GM18861 (cell line): Measurements from ENCODE around the gene SARNP.
"Not testable (repeated sequence)": the region's sequence is repeated elsewhere in the genome, so short reads cannot be mapped to it uniquely, and the experiment has no call there.

Experiments
- ATAC-seq: cut with Tn5 transposase; IDR thresholded peaks from one replicate; pipeline ENCODE4 v1.9.1; 2021; ENCODE audit not compliant: unreplicated experiment

Gene SARNP, protein sequence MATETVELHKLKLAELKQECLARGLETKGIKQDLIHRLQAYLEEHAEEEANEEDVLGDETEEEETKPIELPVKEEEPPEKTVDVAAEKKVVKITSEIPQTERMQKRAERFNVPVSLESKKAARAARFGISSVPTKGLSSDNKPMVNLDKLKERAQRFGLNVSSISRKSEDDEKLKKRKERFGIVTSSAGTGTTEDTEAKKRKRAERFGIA

DNA sequence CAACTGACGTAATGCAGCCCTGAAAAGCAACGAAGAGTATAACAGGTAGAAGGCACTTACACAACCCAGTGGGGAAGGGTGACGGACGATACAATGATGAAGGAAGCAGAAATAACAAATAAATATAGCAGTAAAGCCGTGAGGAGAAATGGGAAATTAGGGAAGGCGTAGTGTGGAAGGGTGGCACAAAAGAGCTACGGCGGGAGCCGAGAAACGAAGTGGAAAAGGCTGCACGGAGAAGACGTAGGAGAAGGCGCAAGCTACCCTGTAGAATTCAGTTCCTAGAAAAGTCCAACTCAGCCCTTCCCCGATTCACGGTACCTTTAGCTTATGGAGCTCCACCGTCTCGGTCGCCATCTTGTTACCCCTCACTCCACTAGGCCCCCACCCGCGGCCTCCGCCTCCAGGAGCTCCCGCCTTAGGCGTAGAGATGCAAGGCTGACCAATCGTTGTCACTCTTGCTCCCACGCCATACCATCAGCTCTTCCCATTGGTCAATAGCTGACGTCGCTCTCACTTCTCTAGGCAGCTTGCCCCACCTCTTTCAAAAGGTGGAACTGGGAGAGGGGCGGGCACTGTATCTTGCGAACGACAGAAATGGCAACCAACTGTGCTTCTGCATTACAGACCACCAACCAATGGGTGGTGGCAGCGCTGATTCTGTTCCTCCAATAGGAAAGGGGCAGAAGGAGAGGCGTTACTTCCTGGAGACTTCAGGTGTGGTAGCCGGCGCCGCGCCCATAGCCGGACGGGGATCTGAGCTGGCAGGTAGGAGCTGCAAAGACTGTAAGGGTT, at the start of gene SARNP, which contains the start of gene ORMDL2:
TSS of gene SARNP (minus strand) at position 380 of the 795 bp plus-strand sequence. CDS start at position 357, 23 bp downstream.
TSS of gene ORMDL2 (plus strand) at position 697 of the 795 bp plus-strand sequence. CDS start 959 bp downstream, outside the sequence.
- peak; percentile 95 for ATAC-seq

DNA sequence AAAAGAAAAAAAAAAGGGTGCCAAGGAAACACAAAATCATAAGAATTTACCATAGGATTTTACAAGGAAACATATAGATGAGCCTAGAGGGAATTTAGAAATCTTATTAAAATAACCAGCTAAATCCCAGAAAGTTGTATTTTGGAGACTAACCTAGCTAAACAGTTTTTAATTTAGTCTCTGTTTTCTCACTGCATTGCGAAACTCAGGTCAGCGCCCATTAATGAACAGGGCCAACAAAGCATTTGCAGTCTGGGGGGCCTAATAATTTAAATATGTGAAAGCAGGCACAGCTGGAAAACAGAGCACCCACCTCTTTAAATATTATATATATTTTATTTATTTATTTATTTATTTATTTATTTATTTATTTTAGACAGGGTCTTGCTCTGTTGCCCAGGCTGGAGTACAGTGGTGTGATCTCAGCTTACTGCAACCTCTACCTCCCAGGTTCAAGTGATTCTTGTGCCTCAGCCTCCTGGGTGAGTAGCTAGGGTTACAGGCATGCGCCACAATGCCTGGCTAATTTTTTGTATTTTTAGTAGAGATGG, 49.0 kb upstream of the SARNP start:
- ATAC-seq: not testable (repeated sequence)

DNA sequence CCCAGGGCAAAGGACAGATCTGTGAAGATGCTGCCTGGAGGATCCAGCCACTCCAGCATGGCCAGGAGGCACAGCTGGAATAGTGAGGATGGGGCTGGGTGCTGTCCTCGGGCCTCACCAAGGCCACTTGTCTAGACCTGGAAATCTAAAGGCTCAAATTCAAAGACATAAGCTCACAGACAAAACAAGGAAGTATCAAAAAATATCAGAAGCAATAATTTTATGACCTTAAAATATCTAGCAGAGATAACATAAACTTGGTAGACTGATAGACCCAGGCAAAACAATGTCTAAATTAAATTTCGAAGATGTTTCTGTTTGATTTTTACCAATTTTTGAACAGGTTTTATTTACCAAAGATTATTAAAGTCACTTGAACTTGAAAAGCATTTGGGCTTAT, 47.8 kb upstream of the SARNP start:
- ATAC-seq: no peak

DNA sequence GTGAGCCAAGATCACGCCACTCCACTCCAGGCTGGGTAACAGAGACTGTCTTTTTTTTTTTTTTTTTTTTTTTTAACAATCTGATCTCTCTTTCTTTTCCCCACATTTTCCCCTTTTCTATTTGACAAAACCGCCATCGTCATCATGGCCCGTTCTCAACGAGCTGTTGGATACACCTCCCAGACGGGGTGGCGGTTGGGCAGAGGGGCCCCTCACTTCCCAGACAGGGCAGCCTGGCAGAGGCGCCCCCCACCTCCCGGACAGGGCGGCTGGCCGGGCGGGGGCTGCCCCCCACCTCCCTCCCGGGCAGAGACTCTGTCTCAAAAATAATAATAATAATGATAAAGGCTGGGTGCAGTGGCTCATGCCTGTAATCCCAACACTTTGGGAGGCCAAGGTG, 45.4 kb upstream of the SARNP start:
- ATAC-seq: not testable (repeated sequence)

DNA sequence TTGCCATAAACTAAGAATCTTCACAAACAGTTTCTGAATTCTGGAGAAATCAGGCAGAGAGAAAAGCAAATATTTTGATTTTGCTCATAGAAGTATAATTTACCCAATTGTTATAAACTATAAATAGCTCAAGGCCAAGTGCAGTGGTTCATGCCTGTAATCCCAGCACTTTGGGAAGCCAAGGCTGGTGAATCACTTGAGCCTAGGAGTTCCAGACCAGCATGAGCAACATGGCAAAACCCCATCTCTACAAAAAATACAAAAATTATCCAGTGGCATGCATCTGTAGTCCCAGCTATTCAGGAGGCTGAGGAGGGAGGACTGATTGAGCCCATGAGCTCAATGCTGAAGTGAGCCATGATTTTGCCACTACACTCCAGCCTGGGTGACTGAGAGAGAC, 44.8 kb upstream of the SARNP start:
- no peak for ATAC-seq

DNA sequence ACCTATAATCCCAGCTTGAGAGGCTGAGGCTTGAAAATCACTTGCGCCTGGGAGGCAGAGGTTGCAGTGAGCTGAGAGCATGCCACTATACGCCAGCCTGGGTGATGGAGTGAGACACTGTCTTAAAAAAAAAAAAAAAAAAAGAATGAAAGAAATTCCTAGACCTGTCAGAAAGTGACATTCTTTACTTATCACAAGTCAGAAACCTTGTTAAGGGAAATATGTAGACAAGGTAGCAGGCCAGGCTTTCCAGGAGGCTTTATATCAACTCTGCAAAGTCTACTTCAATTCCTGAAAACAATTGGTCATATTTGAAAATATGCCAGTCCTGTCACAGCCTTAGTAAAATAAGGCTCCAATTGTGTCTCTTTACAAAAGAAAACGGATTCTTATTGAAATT, 44.3 kb upstream of the SARNP start:
- no peak for ATAC-seq

DNA sequence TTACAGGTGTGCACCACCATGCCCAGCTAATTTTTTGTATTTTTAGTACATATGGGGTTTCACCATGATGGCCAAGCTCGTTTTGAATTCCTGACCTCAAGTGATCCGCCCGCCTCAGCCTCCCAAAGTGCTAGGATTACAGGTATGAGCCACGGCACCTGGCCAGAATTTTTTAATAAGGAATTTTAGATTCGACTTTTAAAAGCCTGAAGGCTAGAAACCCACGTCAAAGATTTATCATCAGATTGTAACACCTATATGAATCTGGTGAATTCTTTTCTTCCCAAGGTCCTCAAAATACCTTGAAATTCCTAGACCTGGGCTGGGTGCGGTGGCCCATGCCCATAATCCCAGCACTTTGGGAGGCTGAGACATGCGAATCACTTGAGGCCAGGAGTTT, 43.9 kb upstream of the SARNP start:
- no peak for ATAC-seq

DNA sequence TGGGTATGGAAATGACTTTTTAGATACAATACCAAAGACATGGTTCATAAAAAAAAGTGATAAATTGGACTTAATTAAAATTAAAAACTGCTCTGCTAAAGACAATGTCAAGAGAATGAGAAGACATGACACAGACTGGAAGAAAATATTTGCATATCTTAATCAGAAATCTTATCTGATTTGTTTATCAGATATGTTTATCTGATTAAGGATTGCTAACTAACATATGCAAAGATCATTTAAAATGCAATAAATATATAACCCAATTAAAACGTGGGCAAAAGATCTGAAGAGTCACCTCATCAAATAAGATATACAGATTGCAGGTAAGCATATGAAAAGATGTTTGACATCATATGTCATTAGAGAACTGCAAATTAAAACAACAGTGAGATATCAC, 35.2 kb upstream of the SARNP start:
- ATAC-seq: no peak

DNA sequence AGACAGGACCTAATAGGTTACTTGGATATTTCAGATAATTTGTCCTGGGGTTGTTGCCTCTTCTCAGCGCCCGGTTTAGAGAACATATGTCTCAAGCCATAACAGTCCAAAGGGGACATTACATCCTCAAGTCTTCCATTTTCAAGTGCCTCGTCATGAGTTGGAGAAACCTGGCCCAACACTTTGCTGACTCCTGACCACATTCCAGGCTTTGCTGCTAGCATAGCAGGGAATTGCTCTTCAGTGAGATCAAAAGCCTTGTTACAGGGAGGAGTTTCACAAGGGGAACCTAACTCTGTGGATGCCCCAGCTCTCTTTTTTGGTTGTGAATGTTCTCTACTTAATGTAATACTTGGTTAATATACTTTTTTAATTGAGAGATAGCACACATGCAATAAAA, 33.4 kb upstream of the SARNP start:
- no peak for ATAC-seq

DNA sequence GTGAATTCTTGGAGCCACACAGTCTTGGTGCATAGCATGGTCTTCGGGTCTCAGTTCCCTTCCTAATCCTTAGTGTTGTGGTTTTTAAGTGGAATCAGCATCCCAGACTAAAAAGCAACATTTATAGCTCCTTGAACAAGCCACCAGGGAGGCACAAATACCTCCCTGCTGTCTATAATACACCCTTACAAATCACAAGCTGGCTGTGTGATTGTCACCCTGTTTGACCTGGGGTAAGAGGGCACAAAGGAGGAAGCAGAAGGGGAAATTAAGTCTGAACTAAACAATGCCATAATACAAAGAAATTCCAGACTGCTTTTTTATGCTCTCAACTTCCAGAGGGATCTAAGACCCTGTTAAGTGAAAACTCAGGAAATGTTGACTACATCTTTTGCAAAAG, 32.9 kb upstream of the SARNP start:
- no peak for ATAC-seq

DNA sequence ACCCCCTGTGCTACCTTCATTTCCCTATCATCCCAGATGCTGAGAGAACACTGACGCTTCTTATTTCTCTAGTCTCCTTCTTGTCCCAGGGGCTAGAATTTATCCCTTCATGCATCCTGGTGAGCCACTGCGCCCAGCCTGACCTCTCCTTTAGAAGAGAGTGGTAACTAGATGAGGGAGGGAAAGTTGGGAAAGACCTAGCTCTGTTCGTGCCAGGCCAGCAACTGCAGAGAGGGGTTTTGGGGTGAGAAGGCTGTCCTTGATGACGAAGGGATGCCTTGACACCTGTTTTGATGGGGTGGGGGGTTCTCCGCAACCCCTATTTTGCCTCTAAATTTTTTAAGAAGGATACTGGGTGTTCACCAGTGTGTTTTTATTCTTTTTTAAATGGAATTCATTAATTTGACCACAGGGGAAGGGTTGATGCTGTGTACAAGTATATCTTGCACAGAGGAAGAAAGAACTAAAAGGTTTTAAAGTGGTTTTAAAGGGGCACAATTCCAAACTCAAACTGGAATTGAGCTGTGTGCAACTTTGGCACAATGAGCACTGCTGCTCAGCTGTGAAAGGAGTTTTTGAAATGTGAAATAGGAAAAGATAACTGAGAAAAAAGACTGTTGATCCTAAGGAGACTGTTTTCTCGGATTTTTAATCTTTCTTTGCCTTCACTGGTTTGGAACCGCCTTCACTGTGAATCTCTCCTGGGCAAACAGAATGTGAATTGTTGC, 32.3 kb upstream of the SARNP start:
- no peak for ATAC-seq

DNA sequence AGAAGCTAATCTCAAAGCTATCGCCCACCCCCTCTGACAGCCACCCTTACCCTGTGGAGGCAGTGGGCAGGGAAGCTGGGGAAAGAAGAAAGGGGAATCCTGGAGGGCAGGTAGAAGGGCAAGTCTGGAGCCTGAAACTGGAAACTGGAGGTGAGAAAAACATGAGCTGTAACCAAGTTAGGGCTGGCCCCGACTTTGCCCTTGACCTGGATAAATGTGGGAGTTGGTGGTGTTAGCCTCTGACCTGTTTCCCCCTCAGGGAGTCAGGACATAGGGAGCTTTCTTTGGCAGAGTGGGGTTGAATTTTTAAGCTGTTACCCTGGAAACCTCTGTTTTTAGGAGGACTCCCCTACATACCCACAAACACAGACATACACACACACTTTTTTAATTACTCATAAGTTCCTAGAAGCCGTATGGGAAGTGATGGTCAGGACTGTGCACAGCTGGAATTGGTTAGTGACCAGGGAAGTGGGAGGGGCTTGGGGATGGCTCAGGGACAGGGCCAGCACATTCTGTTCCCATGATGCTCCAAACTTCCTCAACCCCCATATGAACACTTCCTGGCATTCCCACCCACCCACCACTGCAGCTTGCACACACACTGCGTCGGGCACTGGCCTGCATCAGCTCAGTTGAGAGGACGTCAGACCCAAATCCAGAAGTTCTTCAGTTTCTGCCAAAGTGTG, 30.2 kb upstream of the SARNP start:
- no peak for ATAC-seq

DNA sequence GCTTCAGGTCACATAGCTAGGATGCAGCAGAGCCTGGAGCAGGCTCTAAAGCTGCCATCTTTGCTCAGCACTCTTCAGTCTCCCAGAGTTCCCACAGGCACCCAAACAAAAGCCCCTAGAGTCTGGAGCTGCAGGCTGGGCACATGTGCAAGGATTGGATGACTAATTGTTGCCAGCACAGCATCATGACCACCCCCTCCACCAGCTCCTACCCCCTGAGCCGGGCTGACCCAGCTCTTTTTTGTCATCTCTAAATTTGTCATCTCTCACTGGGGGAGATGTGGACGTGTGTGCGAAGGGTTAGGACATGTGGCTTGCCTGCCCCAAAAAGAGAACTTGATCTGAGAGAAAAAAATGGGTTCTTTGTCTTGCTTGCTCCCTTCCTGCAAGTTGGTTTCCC, 29.5 kb upstream of the SARNP start:
- no peak for ATAC-seq

DNA sequence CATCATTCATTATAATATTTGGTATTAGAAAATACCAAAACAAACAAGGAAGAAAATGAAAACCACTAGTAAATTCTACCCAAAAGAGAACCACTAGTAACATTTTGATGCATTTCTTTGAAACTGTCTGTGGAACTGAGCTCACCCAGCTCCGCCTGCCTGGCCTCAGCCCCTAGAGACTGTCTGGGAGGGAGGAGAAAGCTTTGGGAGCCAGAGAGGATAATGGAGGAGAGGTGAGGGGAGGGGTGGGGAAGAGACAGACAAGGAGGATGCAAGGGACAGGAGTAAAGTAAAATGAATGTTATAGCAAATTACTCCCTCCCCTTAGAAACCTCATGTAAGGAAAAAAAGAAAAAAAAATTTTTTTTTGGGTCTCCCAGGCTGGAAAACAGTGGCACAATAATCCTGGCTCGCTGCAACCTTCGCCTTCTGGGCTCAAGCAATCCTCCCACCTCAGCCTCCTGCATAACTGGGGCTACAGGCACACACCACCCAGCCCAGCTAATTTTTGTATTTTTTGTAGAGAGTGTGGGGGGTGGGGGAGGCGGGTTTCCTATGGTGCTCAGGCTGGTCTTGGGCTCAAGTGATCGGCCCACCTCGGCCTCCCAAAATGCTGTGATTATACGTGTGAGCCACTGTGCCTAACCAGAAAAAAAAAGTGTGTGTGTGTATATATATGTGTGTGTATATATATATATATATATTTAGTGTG, 28.4 kb upstream of the SARNP start:
- no peak for ATAC-seq

DNA sequence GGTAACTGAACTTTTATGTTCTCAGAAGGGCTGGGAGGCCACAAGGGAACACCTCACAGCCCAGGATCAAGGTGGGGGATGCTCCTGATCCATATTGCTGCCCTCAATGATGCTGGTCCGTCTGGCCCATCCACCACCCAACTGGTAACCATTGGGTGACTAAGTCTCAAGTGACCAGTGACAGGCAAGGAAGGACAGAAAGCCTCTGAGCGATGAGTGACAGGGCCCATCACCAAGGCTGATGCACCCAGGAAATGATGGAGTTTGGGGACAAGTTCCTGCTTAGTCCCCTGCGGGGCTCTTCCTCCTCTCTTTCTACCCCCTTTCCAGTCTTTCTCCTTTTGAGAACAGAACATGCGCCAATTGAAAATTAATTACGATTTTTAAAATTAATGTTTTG, 27.8 kb upstream of the SARNP start:
- no peak for ATAC-seq

DNA sequence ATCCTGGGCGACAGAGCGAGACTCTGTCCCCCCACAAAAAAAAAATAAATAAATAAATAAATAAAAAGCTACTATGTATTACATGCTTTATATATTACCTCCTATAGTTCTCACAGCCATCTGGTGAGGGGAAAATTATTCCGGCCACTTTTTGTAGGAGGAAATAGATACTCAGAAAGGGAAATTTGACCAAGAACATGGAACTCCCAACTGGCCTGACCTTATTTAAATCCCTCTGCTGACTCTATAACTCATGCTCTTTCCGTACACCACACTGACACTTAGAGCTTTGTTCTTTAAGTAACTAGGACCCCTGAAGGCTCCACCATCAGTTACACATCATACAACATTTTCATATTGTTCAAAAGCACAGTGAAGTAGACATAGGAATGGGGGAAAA, 27.4 kb upstream of the SARNP start:
- no peak for ATAC-seq

DNA sequence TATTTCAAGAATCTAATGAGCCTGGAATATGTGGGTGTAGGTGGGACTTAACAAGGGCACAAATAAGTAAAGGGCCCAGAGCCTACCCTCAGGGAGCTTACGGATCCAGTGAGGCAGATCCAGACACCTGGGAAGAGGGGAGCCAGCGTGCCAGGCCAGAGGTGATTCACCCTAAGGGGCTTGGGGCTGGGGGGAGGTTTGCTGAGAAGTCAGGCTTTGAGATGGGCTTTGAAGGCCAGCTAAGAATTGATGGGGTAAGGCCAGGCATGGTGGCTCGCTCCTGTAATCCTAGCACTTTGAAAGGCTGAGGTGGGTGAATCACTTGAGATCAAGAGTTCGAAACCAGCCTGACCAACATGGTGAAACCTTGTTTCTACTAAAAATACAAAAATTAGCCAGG, 25.9 kb upstream of the SARNP start:
- ATAC-seq: no peak

DNA sequence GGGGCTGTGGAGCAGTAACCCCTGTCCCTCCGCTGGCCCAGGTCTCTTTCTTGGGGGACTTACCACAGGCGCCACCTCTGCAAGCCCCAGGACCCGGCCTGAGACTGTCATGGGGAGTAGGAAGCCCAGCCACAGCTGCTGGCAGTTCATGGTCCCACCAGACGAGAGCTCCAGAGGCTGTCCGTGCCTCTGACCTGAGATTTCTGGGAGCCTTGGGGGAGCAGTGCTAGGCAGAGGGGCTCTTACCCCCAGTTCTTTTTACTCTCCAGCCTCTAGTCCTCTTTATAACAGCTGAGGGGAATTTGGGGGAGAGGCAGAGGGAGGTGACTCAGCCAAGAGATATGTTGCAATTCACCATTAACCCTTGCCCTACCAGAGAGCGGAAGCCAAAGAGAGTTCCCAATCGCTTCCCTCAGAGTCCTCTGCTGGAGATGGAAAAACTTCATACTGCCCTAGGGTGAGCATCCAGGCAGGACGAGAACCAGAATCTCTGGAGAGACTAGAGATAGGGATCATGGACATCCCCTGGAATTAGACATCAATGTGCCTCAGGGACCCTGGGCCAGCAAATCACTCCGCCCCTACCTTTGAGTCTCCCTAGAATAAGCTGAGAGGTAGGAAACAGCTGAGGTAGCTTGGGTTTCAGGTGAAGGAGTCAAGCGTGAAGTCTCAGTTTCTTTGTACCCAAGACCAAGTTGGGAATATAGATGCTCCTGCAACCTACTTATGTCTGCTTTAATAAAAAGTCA, 25.3 kb upstream of the SARNP start, which contains the start of gene MMP19:
TSS of gene MMP19 (minus strand) at position 256 of the 749 bp plus-strand sequence. CDS start at position 150, 106 bp downstream.
- ATAC-seq: no peak

DNA sequence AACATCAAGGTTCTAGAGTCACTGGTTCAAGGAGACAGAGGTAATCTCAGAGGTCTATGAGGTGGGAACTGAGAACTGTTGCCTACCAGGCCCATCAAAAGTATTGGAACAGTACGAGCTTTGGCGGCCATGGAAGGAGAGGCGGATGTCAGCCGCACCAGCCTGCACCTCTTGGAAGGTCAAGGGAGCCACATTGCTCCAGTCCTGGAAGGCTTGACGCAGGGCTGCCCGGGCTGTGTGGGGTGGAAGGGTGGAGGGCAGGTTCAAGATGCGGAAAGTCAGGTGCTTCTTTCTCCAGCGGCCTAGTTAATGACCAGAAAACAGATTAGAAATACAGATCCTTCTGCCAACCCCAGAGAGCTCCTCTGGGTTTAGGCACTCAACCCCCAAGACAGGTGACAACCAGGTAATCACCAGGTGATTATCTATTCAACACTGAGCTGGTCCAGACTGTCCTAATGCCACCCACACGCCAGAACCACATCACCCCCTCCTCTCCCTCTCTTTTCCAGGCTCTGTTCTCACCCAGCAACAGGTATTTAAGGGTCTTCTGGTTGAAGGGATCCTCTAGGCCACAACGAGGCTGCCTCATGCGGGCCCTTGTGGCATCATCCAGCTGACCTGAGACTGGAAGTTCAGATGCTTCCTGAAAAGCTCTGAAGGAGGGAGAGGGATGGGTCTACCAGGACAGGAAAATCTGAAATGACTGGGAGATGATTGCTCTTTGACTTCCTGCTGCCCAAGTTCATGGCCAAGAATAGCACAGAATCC, 23.2 kb upstream of the SARNP start:
- no peak for ATAC-seq
